ENCODE data around the gene CFDP1.

CFDP1 gene

DNA sequence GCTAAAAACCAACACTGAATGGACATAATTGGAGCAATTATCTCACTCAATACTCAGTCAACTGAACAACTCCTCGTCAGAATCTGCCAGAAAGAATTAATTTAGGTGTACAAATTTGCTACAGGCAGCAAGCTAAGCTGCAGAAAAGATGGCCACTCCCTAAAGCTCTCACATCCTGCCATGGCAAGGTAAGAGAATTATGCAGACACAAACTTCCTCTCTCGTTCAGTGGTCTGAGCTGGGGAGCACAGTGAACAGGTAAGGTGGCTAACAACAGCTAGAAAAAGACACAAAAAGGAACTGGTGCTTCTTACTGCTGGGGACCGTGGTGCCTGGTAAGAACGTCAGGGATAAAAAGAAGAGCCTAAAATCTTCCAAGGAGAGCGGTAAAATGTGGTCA is 107.0 kb downstream of the CFDP1 start:
- Histone ChIP-seq H3K4me3 (ENCODE audit: low read length) (no peak overlapping the region), H3K9me2 (replicated peaks; ENCODE audit: control insufficient read depth, low read length) (no peaks in the 10 kb centered on the region), H3K27ac (ENCODE audit: low read depth, low read length) (no peak overlapping the region), H3K4me2 (ENCODE audit: low read length) (no peak overlapping the region), H3K4me1 (ENCODE audit: control insufficient read depth, low read length) (peaks cover 20% of the 10 kb centered on the region), H3K36me3 (ENCODE audit: control insufficient read depth, low read length) (no peaks in the 10 kb centered on the region), H3K27me3 (ENCODE audit: control insufficient read depth, low read length) (no peaks in the 10 kb centered on the region), H3F3A (ENCODE audit: control insufficient read depth, insufficient read depth) (no peaks in the 10 kb centered on the region), H3K9me3 (ENCODE audit: control insufficient read depth, insufficient read depth, low read length) (no peaks in the 10 kb centered on the region), H4K20me1 (ENCODE audit: control insufficient read depth, insufficient read depth, low read depth, low read length) (no peaks in the 10 kb centered on the region), H3K79me2 (ENCODE audit: control insufficient read depth, low read length) (no peaks in the 10 kb centered on the region)
- TF ChIP-seq, protein P1, sequence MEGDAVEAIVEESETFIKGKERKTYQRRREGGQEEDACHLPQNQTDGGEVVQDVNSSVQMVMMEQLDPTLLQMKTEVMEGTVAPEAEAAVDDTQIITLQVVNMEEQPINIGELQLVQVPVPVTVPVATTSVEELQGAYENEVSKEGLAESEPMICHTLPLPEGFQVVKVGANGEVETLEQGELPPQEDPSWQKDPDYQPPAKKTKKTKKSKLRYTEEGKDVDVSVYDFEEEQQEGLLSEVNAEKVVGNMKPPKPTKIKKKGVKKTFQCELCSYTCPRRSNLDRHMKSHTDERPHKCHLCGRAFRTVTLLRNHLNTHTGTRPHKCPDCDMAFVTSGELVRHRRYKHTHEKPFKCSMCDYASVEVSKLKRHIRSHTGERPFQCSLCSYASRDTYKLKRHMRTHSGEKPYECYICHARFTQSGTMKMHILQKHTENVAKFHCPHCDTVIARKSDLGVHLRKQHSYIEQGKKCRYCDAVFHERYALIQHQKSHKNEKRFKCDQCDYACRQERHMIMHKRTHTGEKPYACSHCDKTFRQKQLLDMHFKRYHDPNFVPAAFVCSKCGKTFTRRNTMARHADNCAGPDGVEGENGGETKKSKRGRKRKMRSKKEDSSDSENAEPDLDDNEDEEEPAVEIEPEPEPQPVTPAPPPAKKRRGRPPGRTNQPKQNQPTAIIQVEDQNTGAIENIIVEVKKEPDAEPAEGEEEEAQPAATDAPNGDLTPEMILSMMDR (IDR thresholded peaks at IDR 0.05; ENCODE audit: low read depth, low read length, poor library complexity, severe bottlenecking), result no peak
- TF ChIP-seq EZH2phosphoT487 (IDR thresholded peaks at IDR 0.05; ENCODE audit: borderline replicate concordance, low read length), result no peak

DNA sequence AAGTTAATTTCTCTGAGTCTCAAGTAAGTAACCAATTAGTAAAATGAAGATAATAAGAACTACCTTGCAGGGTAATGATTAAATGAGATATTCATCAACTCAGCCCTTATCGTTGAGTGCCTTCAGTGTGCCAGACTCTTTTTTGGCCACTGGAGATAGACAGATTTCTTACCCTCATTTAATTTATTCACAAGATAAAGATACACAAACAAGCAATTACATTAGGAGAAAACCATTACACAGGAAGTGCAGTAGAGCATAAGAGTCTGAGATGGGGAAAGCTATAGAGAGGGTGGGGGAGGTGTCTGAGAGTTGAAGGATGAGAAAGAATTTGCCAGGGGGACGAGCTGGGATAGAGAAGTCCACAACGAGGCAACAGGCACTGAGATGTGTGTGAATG is 109.4 kb downstream of the CFDP1 start:
- Histone ChIP-seq H3K27ac (ENCODE audit: low read depth, low read length) (no peak overlapping the region), H3K4me2 (ENCODE audit: low read length) (peak overlapping the region; percentile 23; the same call in 1 of the 2 replicates), H3K9me2 (replicated peaks; ENCODE audit: control insufficient read depth, low read length) (no peaks in the 10 kb centered on the region), H3F3A (ENCODE audit: control insufficient read depth, insufficient read depth) (0 out of 2 replicates have a peak, but pooled peaks cover 3% of the 10 kb centered on the region), H3K4me1 (ENCODE audit: control insufficient read depth, low read length) (peaks cover 35% of the 10 kb centered on the region), H3K9me3 (ENCODE audit: control insufficient read depth, insufficient read depth, low read length) (no peaks in the 10 kb centered on the region), H3K36me3 (ENCODE audit: control insufficient read depth, low read length) (no peaks in the 10 kb centered on the region), H4K20me1 (ENCODE audit: control insufficient read depth, insufficient read depth, low read depth, low read length) (no peaks in the 10 kb centered on the region), H3K27me3 (ENCODE audit: control insufficient read depth, low read length) (no peaks in the 10 kb centered on the region), H3K4me3 (ENCODE audit: low read length) (no peak overlapping the region), H3K79me2 (ENCODE audit: control insufficient read depth, low read length) (no peaks in the 10 kb centered on the region)
- TF ChIP-seq, protein P1 (IDR thresholded peaks at IDR 0.05; ENCODE audit: low read depth, low read length, poor library complexity, severe bottlenecking), result no peak
- TF ChIP-seq EZH2phosphoT487 (IDR thresholded peaks at IDR 0.05; ENCODE audit: borderline replicate concordance, low read length), result no peak

DNA sequence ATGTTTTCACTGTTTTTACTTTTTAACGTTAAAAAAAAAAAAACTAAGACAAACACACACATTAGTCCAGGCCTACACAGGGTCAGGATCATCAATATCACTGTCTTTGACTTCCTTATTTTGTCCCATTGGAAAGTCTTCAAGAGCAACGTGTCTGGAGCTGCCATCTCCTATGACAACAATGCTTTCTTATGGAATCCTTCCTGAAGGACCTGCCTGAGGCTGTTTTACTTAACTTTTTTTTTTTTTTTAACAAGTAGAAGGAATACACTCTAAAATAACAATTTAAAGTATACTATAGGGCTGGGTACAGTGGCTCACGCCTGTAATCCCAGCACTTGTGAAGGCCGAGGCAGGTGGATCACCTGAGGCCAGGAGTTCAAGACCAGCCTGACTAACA is 110.1 kb downstream of the CFDP1 start:
- Histone ChIP-seq H3K79me2 (ENCODE audit: control insufficient read depth, low read length) (no peaks in the 10 kb centered on the region), H3K4me2 (ENCODE audit: low read length) (no peak overlapping the region)

More for the DNA sequence above, 110.1 kb downstream of the CFDP1 start:
- no peak overlapping the region for H3K27ac ChIP-seq (ENCODE audit: low read depth, low read length)
- H3K4me3 ChIP-seq (ENCODE audit: low read length), result no peak overlapping the region
- 0 out of 2 replicates have a peak, but pooled peaks cover 3% of the 10 kb centered on the region for H3F3A ChIP-seq (ENCODE audit: control insufficient read depth, insufficient read depth)
- no peaks in the 10 kb centered on the region for H3K9me2 ChIP-seq (replicated peaks; ENCODE audit: control insufficient read depth, low read length)
- H3K36me3 ChIP-seq (ENCODE audit: control insufficient read depth, low read length), result no peaks in the 10 kb centered on the region
- no peaks in the 10 kb centered on the region for H3K27me3 ChIP-seq (ENCODE audit: control insufficient read depth, low read length)
- TF ChIP-seq EZH2phosphoT487 (IDR thresholded peaks at IDR 0.05; ENCODE audit: borderline replicate concordance, low read length), result no peak
- TF ChIP-seq, protein P1 (IDR thresholded peaks at IDR 0.05; ENCODE audit: low read depth, low read length, poor library complexity, severe bottlenecking), result no peak
- no peaks in the 10 kb centered on the region for H4K20me1 ChIP-seq (ENCODE audit: control insufficient read depth, insufficient read depth, low read depth, low read length)
- no peaks in the 10 kb centered on the region for H3K9me3 ChIP-seq (ENCODE audit: control insufficient read depth, insufficient read depth, low read length)
- H3K4me1 ChIP-seq (ENCODE audit: control insufficient read depth, low read length), result peaks cover 35% of the 10 kb centered on the region

All from DOHH2 (cell line).